Pancreas (tissue), 10 donors: ENCODE results near the gene PRICKLE2. TPM values are rescaled to one million over a fixed set of nuclear protein-coding genes. Genes with fewer than 3 reads are reported as not detected.

Source experiments
- ATAC-seq, 4 donors: fragments of 200-7000 bp; cut with Tn5 transposase; one replicate each; pipeline versions ENCODE4 v1.8.0 to v1.9.1; 2020; ENCODE audit warnings: mild to moderate bottlenecking in 4 of 4, moderate library complexity in 4 of 4
- DNase-seq, 6 donors: peaks; one replicate each; pipeline ENCODE4 v3.0.0-alpha.2; 2020
- FAIRE-seq: peaks from 2 replicates; lab custom pipeline; 2012; peaks lifted over from hg19 to GRCh38; lab: Jason Lieb, UNC
- H3K27ac ChIP-seq, 4 donors: fragments of 200-600 bp; sonication (generic); 1 replicate in 3 of 4; 2 replicates in 1 of 4; pipeline versions ENCODE4 v1.5.0 to v1.8.0; 2020
- H3K27me3 ChIP-seq, 4 donors: fragments of 200-600 bp; one replicate each; pipeline ENCODE4 v1.8.0; 2021
- H3K36me3 ChIP-seq, 3 donors: fragments of 200-600 bp; sonication (generic) in 1 of 3; one replicate each; pipeline versions ENCODE4 v1.5.0 to v1.8.0; 2020 to 2021
- H3K4me1 ChIP-seq, 3 donors: fragments of 200-600 bp; one replicate each; pipeline ENCODE4 v1.8.0; 2021
- H3K4me3 ChIP-seq, 4 donors: fragments of 200-600 bp; sonication (generic) in 2 of 4; one replicate each; pipeline versions ENCODE4 v1.5.0 to v1.8.0; 2020 to 2021
- H3K9me3 ChIP-seq, 4 donors: fragments of 200-600 bp; one replicate each; pipeline ENCODE4 v1.8.0; 2021
- WGBS, 2 donors: extraction: QIAGEN DNeasy Blood & Tissue Kit; methylation state at CpG; one replicate each; pipeline ENCODE4 v1.1.7; 2013; 5-methylcytosine and 5-hydroxymethylcytosine counted together
- intact Hi-C, 3 donors: fragments of 100-400 bp; cut with DNase I; formaldehyde crosslinking; loops; one replicate each; pipeline versions ENCODE4 v1.11.1 to v1.14.2; 2022
- polyA plus RNA-seq, 2 donors: library from polyadenylated mRNA; stranded (reverse); fragments of 200-250 nt; gene quantifications; one replicate each; pipeline ENCODE4 v1.2.3, GENCODE V29; 2013
- total RNA-seq, 6 donors: library from RNA; stranded (reverse); fragmentation: NEBNext Ultra II Directional in 4 of 6; extraction: Animal tissue kit (Norgen Biotek cat#: 25700) in 4 of 6; gene quantifications; one replicate each; pipeline versions ENCODE4 v1.2.1 to v1.2.4, GENCODE V29; 2021 to 2023
- TF ChIP-seq, protein P1 (sequence below), 4 donors: fragments of 200-600 bp; sonication (generic) in 3 of 4; IDR thresholded peaks; one replicate each; pipeline versions ENCODE4 v1.5.0 to v1.8.0; 2021; ENCODE audit warnings: antibody characterized with exemption in 4 of 4
- donor health status: healthy with polysubstance abuse.
- donor health status: DM: no; HTN: no; CAD: no; lungs with moderate emphysema.
- donor health status: DM: no; HTN: no; CAD: no.
- donor health status: control.
- donor health status: control.
- donor health status: Bipolar disorder and iron deficiency.
- donor health status: DM: yes; HTN: yes; CAD: no.
- donor health status: DM: no; HTN: no; CAD: no.
- donor health status: DM: no; HTN: no; CAD: no.
- donor health status: DM: yes; HTN: yes; CAD: no.

PRICKLE2 gene
- total and polyA plus RNA-seq, 8 donors, result 1.5 to 13.9 (median 7.2) TPM

DNA sequence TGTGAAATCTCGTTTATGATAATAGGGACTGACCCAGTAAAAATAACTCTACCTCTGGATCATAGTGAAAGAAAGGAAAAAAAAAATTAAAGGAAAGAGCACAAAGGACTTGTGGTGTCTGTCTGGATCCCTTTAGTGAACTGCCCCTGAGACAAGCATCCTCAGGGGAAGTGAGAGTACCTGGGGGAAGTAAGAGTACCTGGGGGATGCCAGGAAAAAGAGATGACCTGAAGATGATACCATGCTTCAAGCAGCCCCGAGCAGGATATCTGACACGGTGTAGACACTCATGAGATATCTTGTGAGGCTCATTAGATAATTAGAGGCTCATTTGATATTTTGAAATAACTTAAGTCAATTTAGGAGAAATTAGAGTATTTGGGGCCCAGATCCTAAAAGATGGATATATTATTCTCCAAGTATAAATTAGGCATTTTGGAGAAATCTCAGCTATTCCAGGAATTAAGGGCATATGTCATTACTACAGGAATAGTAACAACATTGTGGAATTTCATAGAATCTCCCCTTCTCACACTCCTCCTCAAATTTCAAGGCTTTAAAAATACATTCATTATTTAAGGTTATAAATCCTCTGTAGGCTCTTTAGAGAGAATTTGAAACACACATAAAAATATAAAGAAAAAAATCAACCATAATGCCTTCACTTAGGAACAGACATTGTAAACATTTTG lies 165.6 kb downstream of the PRICKLE2 start:
- ATAC-seq (no peak), DNase-seq (no peak), FAIRE-seq (no peak)
- Histone ChIP-seq H3K27ac (no peak overlapping the region), H3K27me3 (no peaks in the 10 kb centered on the region), H3K9me3 (no peaks in the 10 kb centered on the region), H3K4me3 (no peak overlapping the region), H3K4me1 (no peaks in the 10 kb centered on the region), H3K36me3 (no peaks in the 10 kb centered on the region)
- TF ChIP-seq, protein P1, sequence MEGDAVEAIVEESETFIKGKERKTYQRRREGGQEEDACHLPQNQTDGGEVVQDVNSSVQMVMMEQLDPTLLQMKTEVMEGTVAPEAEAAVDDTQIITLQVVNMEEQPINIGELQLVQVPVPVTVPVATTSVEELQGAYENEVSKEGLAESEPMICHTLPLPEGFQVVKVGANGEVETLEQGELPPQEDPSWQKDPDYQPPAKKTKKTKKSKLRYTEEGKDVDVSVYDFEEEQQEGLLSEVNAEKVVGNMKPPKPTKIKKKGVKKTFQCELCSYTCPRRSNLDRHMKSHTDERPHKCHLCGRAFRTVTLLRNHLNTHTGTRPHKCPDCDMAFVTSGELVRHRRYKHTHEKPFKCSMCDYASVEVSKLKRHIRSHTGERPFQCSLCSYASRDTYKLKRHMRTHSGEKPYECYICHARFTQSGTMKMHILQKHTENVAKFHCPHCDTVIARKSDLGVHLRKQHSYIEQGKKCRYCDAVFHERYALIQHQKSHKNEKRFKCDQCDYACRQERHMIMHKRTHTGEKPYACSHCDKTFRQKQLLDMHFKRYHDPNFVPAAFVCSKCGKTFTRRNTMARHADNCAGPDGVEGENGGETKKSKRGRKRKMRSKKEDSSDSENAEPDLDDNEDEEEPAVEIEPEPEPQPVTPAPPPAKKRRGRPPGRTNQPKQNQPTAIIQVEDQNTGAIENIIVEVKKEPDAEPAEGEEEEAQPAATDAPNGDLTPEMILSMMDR (IDR thresholded peaks at IDR 0.05), result no peak
- intact Hi-C loops, result no loop called here
- 76 to 93% methylated on average over 3 of the region's 3 CpGs for WGBS, 2 donors

DNA sequence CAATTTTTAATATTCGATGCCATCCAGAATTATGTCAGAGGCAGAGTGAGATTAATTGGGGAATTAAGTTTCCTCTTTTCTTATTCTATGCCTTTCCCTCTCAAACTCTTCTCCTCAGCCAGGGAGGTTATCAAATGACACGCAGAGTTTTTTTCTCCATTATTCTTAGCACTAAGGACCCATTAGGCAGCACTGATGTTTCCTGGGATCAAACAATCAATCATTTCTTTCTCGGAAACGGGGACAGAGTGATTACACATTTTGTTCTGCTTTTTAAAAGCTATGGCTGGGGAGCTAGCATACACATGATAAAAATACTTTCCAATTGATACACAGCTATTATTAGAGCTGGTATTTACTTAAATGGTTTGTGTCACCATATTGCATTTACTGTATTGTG lies 166.7 kb downstream of the PRICKLE2 start:
- intact Hi-C loops, result no loop called here
- no peaks in the 10 kb centered on the region for H3K9me3 ChIP-seq
- no peak for FAIRE-seq

DNA sequence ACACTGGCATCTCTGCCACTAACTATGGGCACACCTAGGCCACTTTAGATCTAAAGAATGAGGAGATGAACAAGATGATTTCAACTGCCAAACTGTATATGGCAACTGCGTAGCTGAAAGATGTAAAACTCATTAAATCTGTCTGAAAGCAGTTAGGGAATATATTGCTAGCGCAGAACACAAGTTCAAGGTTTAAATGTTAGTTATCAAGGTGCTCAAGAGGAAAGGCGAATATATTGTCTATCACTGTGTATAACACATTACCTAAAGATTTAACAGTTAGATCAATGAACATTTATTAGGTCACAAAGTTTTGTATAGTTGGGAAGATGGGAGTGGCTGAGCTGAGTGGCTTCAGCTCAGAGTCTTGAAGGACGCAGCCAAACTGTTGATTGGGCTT lies 168.0 kb downstream of the PRICKLE2 start:
- H3K27me3 ChIP-seq, result no peaks in the 10 kb centered on the region
- ATAC-seq, result no peak
- 92 to 94% methylated on average over 4 of the region's 4 CpGs for WGBS, 2 donors
- no peak overlapping the region for H3K4me3 ChIP-seq
- H3K36me3 ChIP-seq, result no peaks in the 10 kb centered on the region
- H3K9me3 ChIP-seq, result no peaks in the 10 kb centered on the region
- no peak for FAIRE-seq
- H3K27ac ChIP-seq, result no peak overlapping the region
- no peak for DNase-seq
- intact Hi-C loops, result no loop called here
- no peaks in the 10 kb centered on the region for H3K4me1 ChIP-seq
- TF ChIP-seq, protein P1 (IDR thresholded peaks at IDR 0.05), result no peak

More for the DNA sequence above, 166.7 kb downstream of the PRICKLE2 start:
- Histone ChIP-seq H3K4me3 (no peak overlapping the region), H3K27me3 (no peaks in the 10 kb centered on the region), H3K4me1 (no peaks in the 10 kb centered on the region), H3K36me3 (no peaks in the 10 kb centered on the region), H3K27ac (no peak overlapping the region)
- no peak for DNase-seq
- 43 to 57% methylated on average over 4 of the region's 4 CpGs for WGBS, 2 donors
- ATAC-seq, result peak in 2 of 4 donors; percentile 67 to 76
- TF ChIP-seq, protein P1 (IDR thresholded peaks at IDR 0.05), result no peak

DNA sequence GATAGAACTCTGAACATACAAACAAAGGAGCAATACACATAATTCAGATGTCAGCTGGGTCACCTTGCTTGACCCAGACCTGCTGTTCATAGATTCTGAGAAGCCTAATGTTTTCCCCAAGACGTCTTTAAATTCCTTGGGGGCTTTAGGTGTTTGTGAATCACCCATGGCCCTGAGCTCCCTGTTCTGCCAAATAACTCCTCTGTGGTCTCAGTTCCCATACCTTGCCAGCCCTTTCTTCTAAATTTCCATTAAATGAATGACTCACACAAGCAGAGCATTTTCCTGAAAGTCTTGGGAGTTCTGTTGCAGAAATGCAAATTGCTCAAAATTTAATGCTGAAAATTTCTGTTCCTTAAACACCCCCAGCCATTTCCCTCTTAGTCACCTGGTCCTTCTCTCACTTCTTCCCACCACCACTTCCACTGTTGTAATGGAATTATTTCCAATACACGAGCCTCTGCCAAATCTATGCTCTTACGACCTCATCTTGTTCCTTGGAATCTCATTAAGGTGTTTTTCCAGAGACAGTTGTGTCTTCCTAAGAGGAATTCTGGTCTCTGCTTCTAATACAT lies 168.6 kb downstream of the PRICKLE2 start:
- ATAC-seq (no peak), DNase-seq (no peak), FAIRE-seq (no peak)
- TF ChIP-seq, protein P1 (IDR thresholded peaks at IDR 0.05), result no peak
- H3K4me1 ChIP-seq, result no peaks in the 10 kb centered on the region
- intact Hi-C loops, result no loop called here
- H3K27ac ChIP-seq, result no peak overlapping the region
- no peaks in the 10 kb centered on the region for H3K9me3 ChIP-seq
- WGBS, 2 donors, result 57% methylated on average over 3 of the region's 3 CpGs
- H3K4me3 ChIP-seq, result no peak overlapping the region
- H3K36me3 ChIP-seq, result no peaks in the 10 kb centered on the region
- H3K27me3 ChIP-seq, result no peaks in the 10 kb centered on the region

DNA sequence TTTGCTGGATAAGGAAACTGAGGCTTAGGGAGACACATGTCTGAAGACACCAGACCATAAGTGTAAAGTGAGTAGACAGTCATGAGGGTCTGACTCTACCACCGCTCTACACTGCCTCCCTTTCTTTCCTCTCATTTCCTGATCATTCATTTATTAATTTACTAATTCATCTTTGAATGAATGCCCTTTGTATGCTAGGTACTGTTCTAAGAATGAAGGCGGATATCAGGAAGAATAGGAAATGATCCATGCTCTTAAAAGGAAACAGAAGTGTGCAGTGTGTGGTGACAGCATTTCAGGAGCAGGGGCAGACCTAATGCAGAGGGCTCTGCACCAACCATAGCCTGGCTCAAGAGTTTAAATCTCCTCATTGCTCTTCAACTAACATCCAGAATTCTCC lies 170.2 kb downstream of the PRICKLE2 start:
- no peaks in the 10 kb centered on the region for H3K9me3 ChIP-seq
- H3K27me3 ChIP-seq, result no peaks in the 10 kb centered on the region
- no peak overlapping the region for H3K4me3 ChIP-seq
- no peak for FAIRE-seq
- 86 to 96% methylated on average over 2 of the region's 2 CpGs for WGBS, 2 donors
- DNase-seq, result no peak
- ATAC-seq, result no peak
- H3K27ac ChIP-seq, result no peak overlapping the region
- H3K36me3 ChIP-seq, result no peaks in the 10 kb centered on the region
- no peaks in the 10 kb centered on the region for H3K4me1 ChIP-seq
- TF ChIP-seq, protein P1 (IDR thresholded peaks at IDR 0.05), result no peak
- intact Hi-C loops, result no loop called here
